ENCODE results near the gene CEL.
"Not testable (repeated sequence)": the region's sequence is repeated elsewhere in the genome, so short reads cannot be mapped to it uniquely, and the experiment has no call there.

CEL gene

GRCh38 chr9:133048595-133048994 is 13.2 kb upstream of the CEL start:
- DNase-seq (ENCODE audit: low spot score): no peak

- DNase-seq (ENCODE audit: low spot score): no peak
Measured at GRCh38 chr9:133049043-133049442, 12.7 kb upstream of the CEL start.

GRCh38 chr9:133050142-133050541 is 11.6 kb upstream of the CEL start:
- DNase-seq (ENCODE audit: low spot score): no peak

GRCh38 chr9:133050781-133051180 is 11.0 kb upstream of the CEL start:
- DNase-seq (ENCODE audit: low spot score): no peak

- DNase-seq (ENCODE audit: low spot score): no peak
Measured at GRCh38 chr9:133051281-133051900, 10.4 kb upstream of the CEL start.

GRCh38 chr9:133051966-133052539 is 9.7 kb upstream of the CEL start:
- DNase-seq (ENCODE audit: low spot score): no peak

- DNase-seq (ENCODE audit: low spot score): no peak
Measured at GRCh38 chr9:133054194-133054890, 7.4 kb upstream of the CEL start.

- no peak for DNase-seq (ENCODE audit: low spot score)
Measured at GRCh38 chr9:133054966-133055365, 6.8 kb upstream of the CEL start.

- DNase-seq (ENCODE audit: low spot score): no peak
Measured at GRCh38 chr9:133055788-133056420, 5.9 kb upstream of the CEL start.

- no peak for DNase-seq (ENCODE audit: low spot score)
Measured at GRCh38 chr9:133056533-133056932, 5.2 kb upstream of the CEL start.

GRCh38 chr9:133057006-133057405 is 4.8 kb upstream of the CEL start:
- no peak for DNase-seq (ENCODE audit: low spot score)

GRCh38 chr9:133057553-133057952 is 4.2 kb upstream of the CEL start:
- no peak for DNase-seq (ENCODE audit: low spot score)

- no peak for DNase-seq (ENCODE audit: low spot score)
Measured at GRCh38 chr9:133058071-133058470, 3.7 kb upstream of the CEL start.

GRCh38 chr9:133058550-133059320 is 3.0 kb upstream of the CEL start:
- DNase-seq (ENCODE audit: low spot score): no peak

- DNase-seq (ENCODE audit: low spot score): no peak
Measured at GRCh38 chr9:133059623-133060022, 2.2 kb upstream of the CEL start.

- DNase-seq (ENCODE audit: low spot score): no peak
Measured at GRCh38 chr9:133060417-133060841, 1.4 kb upstream of the CEL start.

- not testable (repeated sequence) for DNase-seq (ENCODE audit: low spot score)
Measured at GRCh38 chr9:133061019-133061763, 590 bp upstream of the CEL start.

- DNase-seq (ENCODE audit: low spot score): not testable (repeated sequence)
Measured at GRCh38 chr9:133062569-133062968, 788 bp downstream of the CEL start.

GRCh38 chr9:133063159-133063499 is 1.3 kb downstream of the CEL start:
- DNase-seq (ENCODE audit: low spot score): no peak

GRCh38 chr9:133063500-133064231 is 1.9 kb downstream of the CEL start:
- DNase-seq (ENCODE audit: low spot score): no peak

Data from ecto neural progenitor cell (in vitro differentiated cells).